Lung (tissue), 12 donors: Measurements from ENCODE around the gene KRTAP10-11. TPM values are rescaled to one million over a fixed set of nuclear protein-coding genes. Genes with fewer than 3 reads are reported as not detected.
"Not testable (repeated sequence)": the region's sequence is repeated elsewhere in the genome, so short reads cannot be mapped to it uniquely, and the experiment has no call there.

ENCODE experiments used
- ATAC-seq: fragments of 200-7000 bp; cut with Tn5 transposase; one replicate; pipeline ENCODE4 v1.9.1; 2020; ENCODE audit warnings: moderate number of reproducible peaks; ENCODE audit not compliant: insufficient read depth, low FRiP score
- DNase-seq, 3 donors: peaks; one replicate each; pipeline ENCODE4 v3.0.0-alpha.2; 2013 to 2017
- H3K27ac ChIP-seq, 2 donors: one replicate each; pipeline ENCODE4 v1.5.1; 2013; ENCODE audit warnings: mild to moderate bottlenecking in 2 of 2, moderate library complexity in 2 of 2, control low read depth in 1 of 2, inconsistent platforms in 1 of 2, low read depth in 1 of 2, low read length in 1 of 2
- H3K27me3 ChIP-seq, 3 donors: one replicate each; pipeline ENCODE4 v1.5.1; 2013; ENCODE audit warnings: low read length in 2 of 3; ENCODE audit not compliant: control insufficient read depth in 3 of 3, insufficient read depth in 3 of 3
- H3K36me3 ChIP-seq, 4 donors: one replicate each; pipeline ENCODE4 v1.5.1; 2013; ENCODE audit warnings: low read length in 4 of 4, mild to moderate bottlenecking in 1 of 4, moderate library complexity in 1 of 4; ENCODE audit not compliant: control insufficient read depth in 4 of 4, insufficient read depth in 4 of 4
- H3K4me1 ChIP-seq, 5 donors: one replicate each; pipeline ENCODE4 v1.5.1; 2013; ENCODE audit warnings: low read length in 5 of 5, mild to moderate bottlenecking in 2 of 5, moderate library complexity in 1 of 5; ENCODE audit not compliant: control insufficient read depth in 5 of 5, insufficient read depth in 5 of 5
- H3K4me3 ChIP-seq: one replicate; pipeline ENCODE4 v1.5.1; 2013; ENCODE audit warnings: mild to moderate bottlenecking, control low read depth, moderate library complexity
- H3K9ac ChIP-seq, 2 donors: one replicate each; pipeline ENCODE4 v1.5.1; 2013; ENCODE audit warnings: low read length in 2 of 2, control low read depth in 1 of 2; ENCODE audit not compliant: insufficient read depth in 1 of 2
- H3K9me3 ChIP-seq, 4 donors: one replicate each; pipeline ENCODE4 v1.5.1; 2013; ENCODE audit warnings: low read length in 3 of 4, mild to moderate bottlenecking in 1 of 4, moderate library complexity in 1 of 4; ENCODE audit not compliant: control insufficient read depth in 4 of 4, insufficient read depth in 3 of 4
- CTCF ChIP-seq: IDR thresholded peaks from 2 replicates; pipeline ENCODE4 v1.5.1; 2012; ENCODE audit warnings: mild to moderate bottlenecking; ENCODE audit errors: control extremely low read depth, extremely low read depth
- WGBS, 2 donors: extraction: QIAGEN DNeasy Blood & Tissue Kit; methylation state at CpG; one replicate each; pipeline ENCODE4 v1.1.7; 2013; 5-methylcytosine and 5-hydroxymethylcytosine counted together
- polyA plus RNA-seq, 2 donors: library from polyadenylated mRNA; stranded (reverse); fragments of 200-250 nt; gene quantifications; one replicate each; pipeline ENCODE4 v1.2.1, GENCODE V29; 2013
- total RNA-seq, 2 donors: library from RNA; depleted of rRNA in 1 of 2; stranded (reverse); fragments of >200 nt in 1 of 2; gene quantifications; one replicate each; pipeline ENCODE4 v1.2.1, GENCODE V29; 2014 to 2021
- donor health status: control.
- donor health status: control.
- donor health status: Bipolar disorder and iron deficiency.
- donor health status: healthy.
- donor health status: DM: yes; HTN: yes; CAD: no.

Gene KRTAP10-11
- total and polyA plus RNA-seq, 4 donors = not detected

DNA sequence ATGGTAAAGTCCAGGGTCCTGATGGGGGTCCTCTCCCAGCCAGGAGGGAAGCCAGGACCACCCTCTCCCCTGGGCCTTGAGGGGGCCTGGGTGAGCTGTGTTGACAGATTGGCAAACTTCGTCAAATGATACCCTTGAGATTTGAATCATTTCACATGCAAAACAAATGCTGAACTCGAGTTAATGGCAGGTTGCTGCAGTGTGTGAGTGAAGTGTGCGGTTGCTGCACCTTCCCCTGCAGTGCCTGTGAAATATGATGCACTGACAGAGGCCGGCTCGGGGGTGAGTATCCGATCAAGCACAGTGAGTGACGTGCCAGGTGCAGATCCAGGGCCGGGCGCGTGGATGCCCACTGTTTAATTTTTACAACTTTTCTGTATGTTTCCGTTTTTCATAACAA is 41.5 kb downstream of the KRTAP10-11 start:
- Histone ChIP-seq H3K27me3 (peaks cover 0 to 18% (median 10%) of the 10 kb centered on the region in 3 donors), H3K4me3 (no peak overlapping the region), H3K4me1 (no peaks in the 10 kb centered on the region), H3K36me3 (no peaks in the 10 kb centered on the region), H3K9ac (no peak overlapping the region), H3K27ac (no peak overlapping the region), H3K9me3 (peaks cover 0 to 4% (median 0%) of the 10 kb centered on the region in 4 donors)
- no peak for DNase-seq
- WGBS, 2 donors = 62 to 75% methylated on average over 11 of the region's 11 CpGs
- no peak for TF ChIP-seq CTCF
- no peak for ATAC-seq

DNA sequence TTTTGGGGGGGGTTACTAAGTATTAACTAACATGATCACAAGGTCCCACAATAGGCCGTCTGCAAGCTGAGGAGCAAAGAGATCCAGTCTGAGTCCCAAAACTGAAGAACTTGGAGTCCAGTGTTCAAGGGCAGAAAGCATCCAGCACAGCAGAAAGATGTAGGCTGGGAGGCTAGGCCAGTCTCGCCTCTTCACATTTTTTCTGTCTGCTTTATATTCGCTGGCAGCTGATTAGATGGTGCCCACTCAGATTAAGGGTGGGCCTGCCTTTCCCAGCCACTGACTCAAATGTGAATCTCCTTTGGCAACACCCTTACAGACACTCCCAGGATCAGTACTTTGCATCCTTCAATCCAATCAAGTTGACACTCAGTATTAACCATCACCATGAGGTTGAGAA is 43.5 kb downstream of the KRTAP10-11 start:
- not testable (repeated sequence) for H3K9me3 ChIP-seq, H3K9ac ChIP-seq, H3K4me1 ChIP-seq, ATAC-seq, DNase-seq, H3K36me3 ChIP-seq, H3K27ac ChIP-seq, H3K4me3 ChIP-seq
- H3K27me3 ChIP-seq = peaks cover 0 to 18% (median 10%) of the 10 kb centered on the region in 3 donors
- 82 to 91% methylated on average over 3 of the region's 3 CpGs for WGBS, 2 donors

DNA sequence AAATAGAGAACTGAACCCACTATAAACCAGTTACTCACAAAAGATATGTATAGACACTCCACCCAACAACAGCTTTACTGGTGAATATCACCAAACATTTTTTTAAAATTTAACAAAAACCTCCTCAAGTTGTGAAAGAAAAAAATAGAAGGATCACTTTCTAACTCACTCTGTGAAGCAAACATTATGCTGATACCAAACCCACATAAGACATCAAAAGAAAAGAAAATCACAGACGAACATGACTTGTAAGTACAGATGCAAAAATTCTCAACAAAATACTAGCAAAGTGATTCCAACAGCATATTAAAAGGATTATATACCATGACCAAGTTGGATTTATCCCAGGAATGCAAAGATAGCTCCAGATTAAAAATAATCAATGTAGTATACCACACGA is 45.5 kb downstream of the KRTAP10-11 start:
- WGBS, 2 donors = 80 to 83% methylated on average over 2 of the region's 2 CpGs
- no peak overlapping the region for H3K9ac ChIP-seq
- no peak for TF ChIP-seq CTCF

DNA sequence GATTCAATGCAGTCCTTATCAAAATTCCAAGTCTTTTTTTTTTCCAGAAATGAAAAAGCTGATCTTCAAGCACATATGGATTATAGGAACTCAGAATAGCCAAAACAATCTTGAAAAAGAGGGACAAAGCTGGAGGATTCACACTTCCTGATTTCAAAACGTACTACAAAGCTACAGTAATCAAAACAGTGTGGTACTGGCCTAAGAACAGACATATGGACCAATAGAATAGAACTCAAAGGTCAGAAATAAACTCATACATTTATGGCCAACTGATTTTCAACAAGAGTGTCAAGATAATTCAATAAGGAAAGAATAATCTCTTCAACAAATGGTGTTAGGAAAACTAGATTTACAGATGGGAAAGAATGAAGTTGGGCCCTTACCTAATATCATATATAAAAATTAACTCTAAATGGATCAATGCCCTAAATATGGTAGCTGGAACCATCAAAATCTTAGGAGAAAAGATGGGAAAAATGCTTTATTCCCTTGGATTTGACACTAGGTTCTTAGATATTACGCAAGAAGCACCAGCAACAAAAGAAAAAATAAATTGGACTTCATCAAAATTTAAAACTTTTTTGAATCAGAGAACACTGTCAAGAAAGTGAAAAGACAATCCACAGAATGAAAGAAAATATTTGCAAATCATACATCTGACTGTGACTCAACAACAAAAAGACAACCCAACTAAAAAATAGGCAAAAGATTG is 46.7 kb downstream of the KRTAP10-11 start:
- WGBS, 2 donors = 49 to 50% methylated on average over 2 of the region's 2 CpGs
- no peak for DNase-seq
- H3K9me3 ChIP-seq = peaks cover 0 to 10% (median 4%) of the 10 kb centered on the region in 4 donors
- no peaks in the 10 kb centered on the region for H3K36me3 ChIP-seq
- no peak for ATAC-seq
- no peak overlapping the region for H3K4me3 ChIP-seq
- peaks cover 0 to 17% (median 2%) of the 10 kb centered on the region in 3 donors for H3K27me3 ChIP-seq
- H3K9ac ChIP-seq = no peak overlapping the region
- no peaks in the 10 kb centered on the region for H3K4me1 ChIP-seq
- no peak overlapping the region for H3K27ac ChIP-seq
- TF ChIP-seq CTCF = no peak

More for the DNA sequence above, 45.5 kb downstream of the KRTAP10-11 start:
- ATAC-seq = no peak
- Histone ChIP-seq H3K36me3 (no peaks in the 10 kb centered on the region), H3K27ac (no peak overlapping the region), H3K9me3 (peaks cover 0 to 5% (median 3%) of the 10 kb centered on the region in 4 donors), H3K4me3 (no peak overlapping the region), H3K4me1 (no peaks in the 10 kb centered on the region), H3K27me3 (peaks cover 0 to 18% (median 7%) of the 10 kb centered on the region in 3 donors)
- no peak for DNase-seq
